DMS53 treated with DMSO at 0.1 percent for 48 hours (cell line): ENCODE results near the gene CEACAM19.
"Not testable (repeated sequence)": the region's sequence is repeated elsewhere in the genome, so short reads cannot be mapped to it uniquely, and the experiment has no call there.

Experiments used
- DNase-seq: peaks from one replicate; lab custom pipeline; 2025; ENCODE audit not compliant: unreplicated experiment; lab: John Stamatoyannopoulos, UW

The CEACAM19 gene, protein sequence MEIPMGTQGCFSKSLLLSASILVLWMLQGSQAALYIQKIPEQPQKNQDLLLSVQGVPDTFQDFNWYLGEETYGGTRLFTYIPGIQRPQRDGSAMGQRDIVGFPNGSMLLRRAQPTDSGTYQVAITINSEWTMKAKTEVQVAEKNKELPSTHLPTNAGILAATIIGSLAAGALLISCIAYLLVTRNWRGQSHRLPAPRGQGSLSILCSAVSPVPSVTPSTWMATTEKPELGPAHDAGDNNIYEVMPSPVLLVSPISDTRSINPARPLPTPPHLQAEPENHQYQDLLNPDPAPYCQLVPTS

DNA sequence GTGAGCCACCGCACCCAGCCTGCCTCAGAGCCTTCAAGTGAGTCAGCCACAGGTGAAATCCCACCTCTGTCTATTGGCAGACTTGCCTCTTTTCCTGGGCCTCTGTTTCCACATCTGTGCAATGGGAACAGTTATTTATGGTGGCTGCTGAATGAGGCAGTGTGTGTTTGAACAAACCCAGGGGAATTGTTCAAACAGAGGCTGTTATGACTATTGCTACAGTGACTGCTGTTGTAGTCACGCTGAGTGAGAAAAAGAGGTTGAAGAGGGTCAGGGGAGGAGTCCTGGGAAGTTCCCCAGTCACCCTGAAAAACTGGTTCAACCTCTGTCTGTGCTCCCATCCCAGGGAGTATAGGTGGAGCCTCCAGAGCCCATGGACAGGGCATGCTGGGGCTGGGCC lies at the start of gene CEACAM19:
CEACAM19 (plus strand) TSS at position 83 of the 400 bp plus-strand sequence. CDS start 450 bp downstream, outside the sequence.
- DNase-seq, result peak; percentile 53

DNA sequence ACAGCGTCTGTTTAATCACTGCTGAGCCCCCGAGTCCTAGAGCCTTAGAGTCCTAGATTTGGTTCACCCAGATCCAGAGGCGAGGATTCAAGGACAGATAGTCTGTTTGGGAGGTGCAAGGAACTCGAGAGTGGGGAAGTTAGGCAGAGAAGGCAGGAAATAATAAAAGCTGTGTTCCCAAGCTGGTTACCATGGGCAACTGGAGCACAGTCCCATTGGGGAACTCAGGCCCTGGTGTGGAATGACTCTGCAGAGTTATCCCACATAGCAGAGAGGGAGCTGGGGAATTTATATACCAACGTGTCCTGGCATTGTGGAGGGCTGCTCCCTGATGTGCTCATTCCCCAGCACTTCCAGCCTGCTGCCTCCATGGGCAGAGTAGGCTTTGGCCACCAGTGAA lies 48.2 kb upstream of the CEACAM19 start:
- no peak for DNase-seq

DNA sequence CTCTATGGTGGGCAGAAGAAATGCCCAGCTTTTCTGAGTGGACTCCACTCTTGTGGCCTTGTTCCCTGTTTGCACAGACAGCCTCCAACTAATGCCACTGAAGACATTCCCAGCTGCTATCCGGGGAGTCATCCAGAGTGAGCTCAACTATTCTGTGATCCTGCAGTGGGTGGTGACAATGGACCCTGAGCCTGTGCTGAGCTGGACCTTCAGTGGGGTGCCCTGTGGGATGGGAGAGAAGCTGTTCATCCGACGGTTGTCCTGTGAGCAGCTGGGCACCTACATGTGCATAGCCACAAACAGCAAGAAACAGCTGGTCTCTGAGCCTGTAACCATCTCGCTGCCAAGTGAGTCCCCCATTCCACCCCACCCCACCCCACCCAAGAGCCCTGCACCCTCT lies 47.7 kb upstream of the CEACAM19 start:
- DNase-seq, result no peak

DNA sequence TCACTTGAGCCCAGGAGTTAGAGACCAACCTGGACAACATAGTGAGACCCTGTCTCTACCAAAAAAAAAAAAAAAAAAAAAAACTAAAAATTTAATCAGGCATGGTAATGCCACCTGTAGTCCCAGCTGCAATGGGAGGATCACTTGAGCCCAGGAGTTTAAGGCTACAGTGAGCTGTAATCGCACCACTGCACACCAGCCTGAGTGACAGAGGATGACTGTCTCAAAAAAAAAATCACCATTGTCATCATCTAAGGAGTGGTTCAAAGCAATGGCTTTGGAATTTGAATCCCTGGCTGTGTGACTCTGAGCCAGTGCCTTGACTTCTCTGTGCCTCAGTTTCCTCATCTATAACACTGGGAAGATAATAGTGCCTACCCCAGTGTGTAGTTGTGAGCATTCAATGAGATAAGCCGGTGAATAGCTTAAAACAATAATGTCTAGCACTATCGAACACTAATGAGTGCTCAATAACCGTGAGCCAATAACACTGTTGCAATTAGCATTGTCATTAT lies 46.4 kb upstream of the CEACAM19 start:
- no peak for DNase-seq

DNA sequence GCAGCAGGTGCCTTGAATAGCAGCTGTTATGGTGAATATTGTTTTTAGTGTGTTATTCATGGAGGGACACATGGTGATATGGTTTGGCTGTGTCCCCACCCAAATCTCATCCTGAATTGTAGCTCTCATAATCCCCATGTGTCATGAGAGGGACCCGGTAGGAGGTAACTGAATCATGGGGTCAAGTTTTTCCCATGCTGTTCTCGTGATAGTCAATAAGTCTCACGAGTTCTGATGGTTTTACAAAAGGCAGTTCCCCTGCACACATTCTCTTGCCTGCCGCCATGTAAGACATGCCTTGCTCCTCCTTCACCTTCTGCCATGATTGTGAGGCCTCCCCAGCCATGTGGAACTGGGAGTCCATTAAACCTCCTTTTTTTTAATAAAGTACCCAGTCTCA lies 45.6 kb upstream of the CEACAM19 start:
- DNase-seq, result not testable (repeated sequence)

DNA sequence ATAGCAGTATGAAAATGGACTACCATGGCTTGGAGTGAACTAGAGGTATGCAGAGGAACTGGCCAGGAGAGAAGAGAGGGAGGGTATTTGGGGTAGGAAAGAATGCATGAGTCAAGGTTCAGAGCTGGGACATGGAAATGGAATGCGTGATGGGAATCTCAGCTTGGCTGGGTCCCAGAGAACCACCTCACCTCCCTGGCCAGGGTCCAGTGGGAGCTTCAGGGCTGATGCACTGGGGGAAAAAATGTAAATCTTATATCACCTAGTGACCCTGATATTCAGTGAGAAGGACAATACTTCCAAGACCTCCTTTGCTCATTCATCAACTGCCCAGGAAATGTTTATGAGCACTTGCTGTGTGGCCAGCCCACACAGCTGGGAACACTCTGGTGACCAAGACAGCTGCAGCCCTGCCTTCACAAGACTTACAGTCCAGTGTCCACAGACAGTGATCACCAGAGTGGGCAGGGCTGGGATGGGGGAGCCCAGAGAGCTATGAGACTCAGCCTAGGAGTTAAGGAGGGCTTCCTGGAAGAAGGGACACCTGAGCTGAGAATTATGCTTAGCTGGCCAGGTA lies 45.1 kb upstream of the CEACAM19 start:
- no peak for DNase-seq

DNA sequence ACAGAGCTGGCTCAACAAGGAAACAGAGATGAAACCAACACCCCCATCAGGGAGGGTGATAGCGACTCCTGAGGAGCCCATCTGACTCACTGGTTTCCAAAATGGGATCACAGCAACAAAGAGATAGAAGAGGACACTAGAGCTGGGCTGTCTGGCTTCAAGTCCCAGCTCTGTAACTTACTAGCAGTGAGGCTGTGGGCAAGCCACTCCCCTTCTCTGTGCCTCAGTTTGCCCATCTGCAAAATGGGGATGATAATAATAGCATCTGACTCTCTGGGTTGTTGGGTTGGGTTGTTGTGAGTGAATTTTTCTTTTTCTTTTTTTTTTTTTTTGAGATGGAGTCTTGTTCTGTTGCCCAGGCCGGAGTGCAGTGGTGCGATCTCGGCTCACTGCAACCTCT lies 43.7 kb upstream of the CEACAM19 start:
- DNase-seq, result no peak

DNA sequence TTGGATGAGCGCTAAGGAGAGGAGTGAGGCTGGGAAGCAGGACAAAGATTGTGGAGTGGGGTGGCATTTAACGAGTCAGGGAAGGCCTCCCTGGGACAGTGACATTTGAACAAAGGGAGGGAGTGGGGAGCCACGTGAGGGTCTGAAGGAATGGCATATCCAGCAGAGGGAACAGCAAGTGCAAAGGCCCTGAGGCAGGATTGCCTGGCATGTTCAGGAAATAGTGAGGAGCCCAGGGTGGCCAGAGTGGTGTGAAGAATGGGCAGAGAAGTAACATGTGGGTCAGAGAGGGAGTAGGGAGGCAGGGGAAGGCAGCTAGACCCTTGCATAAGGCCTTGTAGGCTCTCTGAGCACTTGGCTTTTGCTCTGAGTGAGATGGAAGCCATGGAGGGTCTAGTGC lies 42.5 kb upstream of the CEACAM19 start:
- no peak for DNase-seq

DNA sequence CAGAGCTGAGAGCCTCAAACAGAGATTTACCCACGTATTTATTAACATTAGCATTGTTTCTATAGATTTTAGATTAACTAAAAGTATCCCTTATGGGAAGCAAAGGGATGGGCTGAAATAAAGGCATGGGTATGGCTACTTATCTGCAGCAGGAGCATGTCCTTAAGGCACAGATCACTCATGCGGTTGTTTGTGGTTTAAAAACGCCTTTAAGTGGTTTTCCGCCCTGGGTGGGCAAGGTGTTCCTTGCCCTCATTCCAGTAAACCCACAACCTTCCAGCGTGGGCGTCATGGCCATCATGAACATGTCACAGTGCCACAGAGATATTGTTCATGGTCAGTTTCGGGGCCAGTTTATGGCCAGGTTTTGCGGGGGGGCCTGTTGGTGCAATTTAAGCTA lies 39.7 kb upstream of the CEACAM19 start:
- DNase-seq, result not testable (repeated sequence)

DNA sequence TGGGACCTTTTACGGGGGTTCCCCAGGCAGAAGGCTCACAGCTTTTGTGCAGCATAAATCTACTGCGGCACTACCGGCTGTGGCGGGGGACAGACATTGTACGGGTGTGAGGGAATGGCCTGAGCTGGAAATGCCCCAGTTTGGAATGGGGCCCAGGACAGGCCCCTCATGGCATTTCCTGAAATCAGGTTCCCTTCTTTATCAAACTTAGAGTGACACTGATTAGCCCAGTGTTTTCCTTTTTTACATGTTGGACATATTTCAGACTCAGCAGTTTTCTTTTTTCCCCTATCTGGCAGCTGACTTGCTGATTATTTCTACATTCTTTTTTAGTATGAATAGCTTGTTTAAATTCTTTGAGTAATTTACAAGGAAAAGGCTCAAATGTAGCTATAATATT lies 37.2 kb upstream of the CEACAM19 start:
- not testable (repeated sequence) for DNase-seq

DNA sequence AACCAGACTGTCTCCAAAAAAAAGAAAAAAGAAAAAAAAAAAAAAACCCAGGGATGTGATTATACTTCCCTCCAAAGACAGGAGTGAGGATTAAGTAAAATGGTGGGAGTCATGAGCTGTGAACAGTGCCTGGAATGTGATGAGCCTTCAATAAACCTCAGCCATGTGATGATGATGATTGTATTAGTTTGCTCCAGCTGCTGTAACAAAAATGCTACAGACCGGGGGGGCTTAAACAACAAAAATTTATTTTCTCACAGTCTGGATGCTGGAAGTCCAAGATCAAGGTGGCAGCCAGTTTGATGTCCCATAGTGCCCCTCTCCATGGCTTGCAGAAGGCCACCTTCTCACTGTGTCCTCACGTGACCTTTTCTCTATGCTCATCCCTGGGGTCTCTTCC lies 36.5 kb upstream of the CEACAM19 start:
- no peak for DNase-seq

DNA sequence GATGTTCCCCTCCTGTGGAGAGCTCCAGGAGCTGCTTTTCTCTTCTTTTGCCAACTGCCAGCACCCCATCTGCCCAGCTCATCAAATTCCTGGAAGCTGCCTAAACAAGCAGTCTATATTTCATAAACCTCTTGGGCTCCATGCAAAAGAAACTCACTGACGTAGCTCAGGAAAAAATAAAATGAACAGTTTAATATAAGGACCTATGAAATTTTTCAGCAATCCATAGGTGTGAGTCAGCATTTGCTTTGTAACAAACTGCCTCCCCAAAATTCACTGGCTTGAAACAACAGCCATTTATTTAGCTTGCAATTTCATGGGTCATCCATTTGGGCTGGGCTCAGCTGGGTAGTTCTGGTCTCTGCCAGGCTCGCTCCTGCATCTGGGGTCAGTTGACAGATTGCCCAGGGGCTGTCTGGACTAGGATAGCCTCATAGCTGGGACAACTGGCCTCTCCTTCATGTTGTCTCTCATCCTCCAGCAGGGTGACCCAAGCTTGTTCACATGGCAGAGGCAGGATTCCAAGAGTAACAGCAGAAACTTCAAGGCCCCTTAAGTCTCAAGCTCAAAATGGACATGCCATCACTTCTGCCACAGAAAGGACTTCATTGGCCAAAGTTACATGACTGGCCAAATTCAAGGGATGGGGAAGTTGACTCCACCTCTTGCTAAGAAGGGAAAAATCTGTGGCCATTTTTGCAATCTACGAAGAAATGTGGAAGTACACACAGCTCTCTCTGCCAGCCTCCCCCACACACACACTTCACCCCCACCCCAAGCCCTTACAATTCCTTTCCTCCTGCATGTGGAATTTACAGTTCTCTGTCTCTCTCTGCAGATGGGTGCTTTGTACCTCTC lies 35.5 kb upstream of the CEACAM19 start:
- DNase-seq, result no peak

DNA sequence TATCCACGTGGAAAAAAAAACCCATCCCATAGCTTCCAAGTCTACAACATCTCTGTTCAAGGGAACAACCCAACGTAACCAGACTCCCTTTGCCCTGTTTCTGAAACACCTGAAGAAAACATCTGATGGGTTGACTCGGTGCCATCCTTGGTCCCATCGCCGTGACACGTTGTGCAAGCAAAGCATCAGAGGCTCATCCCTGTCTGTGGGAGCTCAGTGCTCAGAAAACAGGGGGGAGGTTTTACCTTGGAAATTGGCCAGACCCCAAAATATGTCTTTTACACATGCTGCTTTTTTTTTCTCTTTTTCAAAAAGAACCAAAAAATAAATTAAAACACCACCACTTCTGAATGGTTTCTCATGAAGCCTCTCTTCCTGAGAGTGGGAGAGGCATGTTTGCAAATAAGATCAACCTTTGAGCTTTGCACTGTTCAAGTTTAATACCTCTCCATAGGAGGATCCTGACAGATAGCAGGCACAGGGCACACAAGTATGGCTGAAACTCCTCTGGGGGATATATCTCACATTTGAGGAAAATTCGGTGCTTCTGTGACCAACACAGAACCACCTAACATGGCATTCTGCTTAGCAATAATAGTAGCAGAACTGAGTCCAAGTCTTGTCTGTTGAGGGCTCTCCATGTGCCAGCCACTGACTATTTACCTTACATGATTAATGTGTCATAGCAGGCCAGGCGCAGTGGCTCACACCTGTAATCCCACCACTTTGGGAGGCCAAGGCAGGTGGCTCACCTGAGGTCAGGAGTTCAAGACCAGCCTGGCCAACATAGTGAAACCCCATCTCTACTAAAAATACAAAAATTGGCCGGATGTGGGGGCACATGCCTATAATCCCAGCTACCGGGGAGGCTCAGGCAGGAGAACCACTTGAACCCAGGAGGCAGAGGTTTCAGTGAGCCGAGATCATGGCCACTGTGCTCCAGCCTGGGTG lies 34.6 kb upstream of the CEACAM19 start:
- no peak for DNase-seq

DNA sequence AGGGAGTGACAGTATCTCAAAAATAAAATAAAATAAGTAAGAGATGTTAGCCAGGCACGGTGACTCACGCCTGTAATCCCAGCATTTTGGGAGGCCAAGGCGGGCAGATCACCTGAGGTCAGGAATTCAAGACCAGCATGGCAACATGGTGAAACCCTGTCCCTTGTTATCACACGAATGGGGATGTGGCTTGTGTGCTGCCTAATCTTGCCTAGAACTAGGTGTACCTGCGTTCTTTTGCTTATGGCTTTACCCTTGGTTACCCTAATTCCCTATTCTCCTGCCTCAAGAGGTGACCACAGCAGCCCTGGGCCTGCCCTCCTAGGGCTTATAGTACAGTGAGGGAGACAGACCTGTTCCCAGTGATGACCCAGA lies 33.9 kb upstream of the CEACAM19 start:
- no peak for DNase-seq

DNA sequence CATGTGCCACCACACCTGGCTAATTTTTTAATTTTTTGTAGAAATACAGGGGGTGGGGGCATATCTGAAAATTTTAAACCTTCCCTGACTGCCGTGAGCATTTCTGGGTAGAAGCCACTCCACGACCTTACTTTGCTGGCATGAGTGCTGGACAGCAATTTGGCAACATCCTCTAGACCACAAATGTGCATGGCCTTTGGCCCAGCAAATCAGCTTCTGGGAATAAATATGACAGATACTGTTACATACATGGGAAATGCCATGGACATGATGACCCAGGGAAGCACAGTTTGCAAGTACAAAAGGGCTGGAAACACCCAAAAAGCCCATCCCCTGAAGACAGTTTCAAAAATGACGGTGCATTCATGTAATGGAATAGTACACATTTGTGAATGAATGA lies 30.8 kb upstream of the CEACAM19 start:
- DNase-seq, result no peak

DNA sequence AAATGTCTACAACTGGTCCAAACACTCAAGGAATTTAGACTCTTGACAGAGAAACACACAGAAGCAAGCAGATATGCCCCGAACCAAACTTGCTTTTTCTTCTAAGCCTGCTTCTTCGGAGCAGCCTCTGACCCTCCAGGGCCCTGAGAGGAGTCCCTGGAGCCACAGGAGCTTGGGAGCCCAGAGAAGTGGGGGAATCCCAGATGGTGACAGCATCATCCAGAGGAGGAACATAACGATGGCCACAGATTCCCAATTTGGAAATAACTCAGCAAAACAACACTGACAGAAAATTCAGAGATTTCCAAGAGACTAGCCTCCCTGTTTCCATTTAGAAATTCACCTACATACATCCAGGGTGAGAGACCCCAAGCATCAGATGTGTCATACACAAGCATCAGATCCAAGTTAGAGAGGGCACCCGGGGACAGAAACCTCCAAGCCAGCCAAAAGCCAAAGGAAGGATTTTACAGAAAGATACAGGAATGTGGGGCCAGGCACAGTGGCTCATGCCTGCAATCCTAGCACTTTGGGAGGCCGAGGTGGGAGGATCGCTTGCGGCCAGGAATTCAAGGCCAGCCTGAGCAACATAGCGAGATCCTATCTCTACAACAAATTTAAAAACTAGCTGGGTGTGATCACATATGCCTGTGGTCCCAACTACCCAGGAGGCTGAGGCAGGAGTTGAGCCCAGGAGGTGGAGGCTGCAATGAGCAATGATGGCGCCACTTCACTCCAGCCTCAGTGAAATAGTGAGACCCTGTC lies 29.6 kb upstream of the CEACAM19 start:
- DNase-seq, result no peak

DNA sequence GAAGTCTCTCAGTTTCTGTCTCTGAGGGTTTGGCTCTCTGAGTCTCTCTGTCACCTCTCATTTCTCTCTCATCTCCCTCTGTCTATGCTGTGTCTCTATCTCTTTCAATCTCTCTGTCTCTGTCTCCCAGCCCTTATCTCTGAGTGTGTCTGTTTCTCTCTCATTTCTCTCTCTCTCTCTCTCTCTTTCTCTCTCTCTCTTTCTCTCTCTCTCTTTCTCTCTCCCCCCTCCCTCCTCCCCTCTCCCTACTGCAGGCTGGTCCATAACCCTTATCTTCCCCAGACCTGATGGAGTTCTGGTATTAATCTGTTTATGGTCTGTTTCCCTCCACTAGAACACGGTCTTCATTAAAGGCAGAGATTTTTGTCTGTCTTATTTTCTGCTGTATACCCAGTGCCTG lies 28.9 kb upstream of the CEACAM19 start:
- DNase-seq, result no peak

DNA sequence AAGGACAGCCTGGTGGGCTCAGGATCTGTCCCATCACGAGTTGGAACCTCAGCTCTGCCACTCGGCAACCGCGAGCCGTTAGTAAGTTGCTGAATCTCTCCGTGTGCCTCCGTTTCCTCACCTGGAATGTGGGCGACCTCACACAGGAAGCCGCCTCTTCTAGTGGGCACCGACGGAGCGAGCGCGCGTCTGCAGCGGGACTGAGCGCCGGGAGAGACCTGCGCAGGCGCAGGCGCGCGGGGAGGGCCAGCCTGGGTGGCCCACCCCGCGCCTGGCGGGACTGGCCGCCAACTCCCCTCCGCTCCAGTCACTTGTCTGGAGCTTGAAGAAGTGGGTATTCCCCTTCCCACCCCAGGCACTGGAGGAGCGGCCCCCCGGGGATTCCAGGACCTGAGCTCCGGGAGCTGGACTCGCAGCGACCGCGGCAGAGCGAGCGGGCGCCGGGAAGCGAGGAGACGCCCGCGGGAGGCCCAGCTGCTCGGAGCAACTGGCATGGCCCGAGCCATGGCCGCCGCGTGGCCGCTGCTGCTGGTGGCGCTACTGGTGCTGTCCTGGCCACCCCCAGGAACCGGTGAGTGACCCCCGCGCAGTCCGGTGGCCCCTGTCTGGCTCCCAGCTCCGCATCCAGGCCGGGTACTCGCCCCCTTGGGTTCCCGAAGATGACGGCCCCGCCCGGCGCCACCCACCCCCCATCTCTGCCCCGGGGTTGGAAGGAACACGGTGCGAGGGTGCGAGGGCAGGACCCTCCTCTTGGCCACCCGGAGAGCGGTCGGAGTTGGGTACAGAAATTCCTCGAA lies 27.5 kb upstream of the CEACAM19 start, which contains the start of gene PVR:
PVR (plus strand) TSS at position 306 of the 797 bp plus-strand sequence; CDS start at position 493, 187 bp downstream.
- peak; percentile 63 for DNase-seq

DNA sequence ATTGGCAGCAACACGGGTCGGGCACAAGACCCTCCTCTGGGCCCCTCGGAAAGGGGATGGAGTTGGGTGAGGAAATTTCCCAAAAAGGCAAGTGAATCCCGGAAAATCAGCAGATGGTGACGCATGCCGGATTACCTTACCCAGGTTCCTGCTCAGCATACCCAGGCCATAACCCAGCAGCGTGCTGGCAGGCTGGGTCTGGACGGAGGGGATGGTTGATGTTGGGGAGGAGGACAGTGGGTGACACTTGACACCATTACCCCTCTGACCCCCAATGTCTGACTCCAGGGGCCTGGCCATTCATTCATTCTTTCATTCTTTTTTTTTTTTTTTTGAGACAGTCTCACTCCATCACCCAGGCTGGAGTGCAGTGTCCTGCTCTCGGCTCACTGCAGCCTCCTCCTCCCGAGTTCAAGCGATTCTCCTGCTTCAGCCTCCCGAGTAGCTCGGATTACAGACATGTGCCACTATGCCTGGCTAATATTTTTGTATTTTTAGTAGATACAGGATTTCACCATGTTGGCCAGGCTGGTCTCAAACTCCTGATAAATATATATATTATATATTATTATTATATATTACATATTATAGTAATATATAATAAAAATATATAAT lies 26.8 kb upstream of the CEACAM19 start:
- peak; percentile 40 for DNase-seq
